GM19328 (cell line): ENCODE data around the gene SRC.
"Not testable (repeated sequence)": the region's sequence is repeated elsewhere in the genome, so short reads cannot be mapped to it uniquely, and the experiment has no call there.

Experiments
- ATAC-seq: cut with Tn5 transposase; IDR thresholded peaks from one replicate; pipeline ENCODE4 v1.9.1; 2021; ENCODE audit warnings: mild to moderate bottlenecking, moderate library complexity; ENCODE audit not compliant: unreplicated experiment

The SRC gene

GRCh38 chr20:37362231-37362792, 16.4 kb downstream of the SRC start:
- ATAC-seq = no peak

- no peak for ATAC-seq
Measured at GRCh38 chr20:37362821-37363220, 16.9 kb downstream of the SRC start.

- no peak for ATAC-seq
Measured at GRCh38 chr20:37363221-37364012, 17.5 kb downstream of the SRC start.

DNA sequence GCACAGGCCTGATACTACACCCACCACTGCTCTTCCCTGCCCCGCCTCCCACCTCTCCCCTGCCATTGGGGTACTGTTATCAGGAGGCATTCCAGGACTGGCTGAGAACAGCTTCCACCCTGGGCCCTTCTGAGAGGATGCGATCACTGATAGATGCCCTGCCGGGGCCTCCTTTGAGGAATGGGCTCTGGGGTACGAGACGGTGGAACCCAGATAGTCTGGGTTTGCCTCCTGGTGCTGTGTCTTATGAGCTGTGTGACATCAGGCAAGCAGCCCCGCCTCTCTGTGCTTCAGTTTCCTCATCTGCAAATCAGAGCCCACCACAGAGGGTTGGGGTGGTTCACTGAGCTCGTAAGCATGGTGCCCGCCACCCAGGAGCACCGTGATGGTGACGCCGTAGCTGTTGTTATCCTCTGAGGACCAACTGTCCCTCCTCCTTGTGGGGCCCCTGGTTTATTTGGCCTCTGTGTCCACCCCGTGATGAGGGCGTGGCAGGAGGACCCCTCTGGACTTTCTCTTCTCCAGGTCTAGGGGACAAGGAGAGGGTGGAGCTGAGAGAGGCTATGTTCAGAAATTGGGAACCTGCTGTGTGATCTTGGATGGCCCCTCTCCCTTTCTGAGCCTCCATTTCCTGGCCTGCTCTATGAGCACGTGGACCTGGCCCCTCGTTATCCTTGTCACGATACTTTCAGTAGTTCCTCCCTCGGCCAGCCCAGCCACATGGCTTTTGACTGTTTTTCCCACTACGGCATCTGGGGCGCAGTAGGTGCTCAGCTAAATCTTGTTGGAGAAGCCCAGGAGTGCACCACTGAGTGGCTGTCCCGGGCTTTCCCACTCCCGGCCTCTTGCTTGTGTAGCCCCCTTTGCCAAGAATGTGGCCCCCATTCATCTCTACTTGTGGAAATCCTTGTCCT, 18.3 kb downstream of the SRC start:
- no peak for ATAC-seq

DNA sequence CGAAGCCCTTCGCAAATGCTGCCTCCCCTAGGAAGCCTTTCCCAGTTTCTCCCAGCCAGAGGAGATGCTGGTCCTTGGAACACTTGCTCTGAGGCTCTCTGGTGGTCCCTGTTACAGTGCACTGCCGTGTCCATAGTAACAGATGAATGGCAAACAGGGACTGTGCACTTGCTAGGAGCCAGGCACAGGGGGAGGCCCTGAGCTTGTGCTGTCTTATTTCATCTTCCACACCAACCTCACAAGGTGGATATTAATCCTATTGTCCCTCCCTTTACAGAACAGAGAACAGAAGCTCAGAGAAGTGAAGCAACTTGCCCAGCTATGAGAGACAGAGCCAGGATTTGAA, 19.0 kb downstream of the SRC start:
- ATAC-seq = no peak

- peak; percentile 71 for ATAC-seq
Measured at GRCh38 chr20:37365760-37366638, 20.1 kb downstream of the SRC start.

GRCh38 chr20:37366743-37367142, 20.8 kb downstream of the SRC start:
- ATAC-seq = no peak

- ATAC-seq = no peak
Measured at GRCh38 chr20:37369846-37370245, 23.9 kb downstream of the SRC start.

- ATAC-seq = not testable (repeated sequence)
Measured at GRCh38 chr20:37371845-37372244, 25.9 kb downstream of the SRC start.

DNA sequence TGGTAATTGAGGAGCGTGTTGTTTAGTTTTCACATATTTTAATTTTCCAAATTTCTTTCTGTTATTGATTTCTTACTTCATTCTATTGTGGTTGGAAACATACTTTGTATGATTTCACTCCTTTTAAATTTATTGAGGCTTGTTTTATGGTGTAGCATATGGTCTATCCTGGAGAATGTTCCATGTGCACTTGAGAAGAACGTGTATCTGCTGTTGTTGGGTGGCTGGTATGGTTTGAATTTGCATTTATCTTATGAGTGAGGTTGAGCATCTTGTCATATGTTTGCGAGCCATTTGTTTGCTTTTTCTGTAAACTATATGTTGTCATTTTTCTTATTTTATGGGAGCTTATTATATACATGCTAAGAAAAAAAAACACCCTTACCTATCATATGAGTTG, 26.5 kb downstream of the SRC start:
- ATAC-seq = no peak

DNA sequence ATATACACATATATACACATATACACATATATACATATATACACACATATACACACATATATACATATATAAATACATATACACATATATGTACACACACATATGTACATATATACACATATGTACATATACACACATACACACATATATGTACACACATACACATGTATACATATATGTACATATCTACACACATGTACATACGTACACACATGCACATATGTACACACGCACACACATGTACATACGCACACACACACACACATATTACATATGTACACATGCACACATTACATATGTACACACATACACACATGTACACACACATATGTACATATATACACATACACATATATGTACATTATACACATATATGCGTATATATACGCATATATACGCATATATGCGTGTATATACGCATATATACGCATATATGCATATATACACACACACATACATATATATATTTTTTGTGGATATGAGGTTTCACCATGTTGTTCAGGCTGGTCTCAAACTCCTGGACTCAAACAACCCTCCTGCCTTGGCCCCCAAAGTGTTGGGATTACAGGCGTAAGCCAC, 27.2 kb downstream of the SRC start:
- ATAC-seq = no peak

DNA sequence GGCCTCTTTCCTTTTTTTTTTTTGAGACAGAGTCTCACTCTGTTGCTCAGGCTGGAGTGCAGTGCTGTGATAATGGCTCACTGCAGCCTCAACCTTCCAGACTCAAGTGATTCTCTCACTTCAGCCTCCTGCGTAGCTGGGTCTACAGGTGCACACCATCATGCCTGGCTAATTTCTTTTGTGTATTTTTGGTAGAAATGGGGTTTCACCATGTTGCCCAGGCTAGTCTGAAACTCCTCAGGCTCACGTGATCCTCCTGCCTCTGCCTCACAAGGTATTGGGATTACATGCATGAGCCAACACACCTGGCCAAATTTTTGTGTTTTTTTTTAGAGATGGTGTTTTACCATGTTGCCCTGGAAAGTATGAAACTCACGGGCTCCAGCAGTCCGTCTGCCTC, 29.3 kb downstream of the SRC start:
- no peak for ATAC-seq

- no peak for ATAC-seq
Measured at GRCh38 chr20:37376324-37376723, 30.4 kb downstream of the SRC start.

- ATAC-seq = no peak
Measured at GRCh38 chr20:37376791-37377190, 30.9 kb downstream of the SRC start.

DNA sequence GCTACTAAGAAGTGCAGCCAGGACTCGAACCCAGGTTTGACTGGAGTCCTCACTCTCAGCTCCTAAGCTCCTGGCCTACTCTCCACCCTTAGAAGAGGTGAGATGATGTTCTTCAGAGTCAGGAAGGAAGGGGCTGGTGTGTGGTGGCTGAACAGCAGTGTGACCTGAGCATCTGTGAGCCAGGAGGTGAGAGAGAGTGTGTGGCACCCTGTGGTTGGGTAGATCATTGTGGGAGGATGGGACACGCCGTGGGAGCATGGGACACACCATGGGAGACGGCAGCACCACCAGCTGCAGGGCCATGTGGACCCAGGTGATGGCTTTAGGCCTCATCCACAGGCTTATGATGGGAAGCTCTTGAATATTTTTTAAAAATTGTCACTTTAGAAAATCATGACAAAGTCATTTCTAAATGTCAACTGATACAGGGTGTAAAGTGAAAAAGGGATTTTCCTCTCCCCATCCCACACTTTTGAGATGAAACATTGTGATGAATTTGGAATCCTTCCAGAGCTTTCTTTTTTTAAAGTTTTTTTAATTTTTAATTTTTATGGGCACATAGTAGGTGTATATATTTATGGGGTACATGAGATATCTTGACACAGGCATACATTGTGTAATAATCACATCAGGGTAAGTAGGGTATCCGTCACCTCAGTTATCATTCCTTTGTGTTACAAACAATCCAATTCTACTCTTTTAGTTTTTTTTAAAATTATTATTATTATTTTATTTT, 31.6 kb downstream of the SRC start:
- ATAC-seq = no peak

DNA sequence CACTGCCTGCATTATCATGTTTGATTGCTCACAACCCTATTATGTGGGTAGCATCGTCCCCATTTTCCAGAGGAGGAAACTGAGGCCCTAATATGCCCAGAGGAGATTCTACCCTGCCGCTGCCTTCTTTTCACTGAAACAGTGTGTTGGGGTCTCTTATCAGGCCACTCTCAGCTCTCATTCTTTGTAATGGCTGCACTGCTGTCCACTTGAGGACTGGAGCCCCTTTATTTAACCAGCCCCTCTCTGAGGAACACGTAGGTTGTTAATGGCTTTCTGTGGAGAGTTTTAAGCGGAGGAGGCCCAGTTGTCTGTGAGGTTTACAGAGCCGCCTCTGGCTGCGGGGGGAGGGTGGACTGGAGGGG, 32.5 kb downstream of the SRC start:
- ATAC-seq = no peak

GRCh38 chr20:37378785-37379598, 33.1 kb downstream of the SRC start:
- ATAC-seq = no peak

DNA sequence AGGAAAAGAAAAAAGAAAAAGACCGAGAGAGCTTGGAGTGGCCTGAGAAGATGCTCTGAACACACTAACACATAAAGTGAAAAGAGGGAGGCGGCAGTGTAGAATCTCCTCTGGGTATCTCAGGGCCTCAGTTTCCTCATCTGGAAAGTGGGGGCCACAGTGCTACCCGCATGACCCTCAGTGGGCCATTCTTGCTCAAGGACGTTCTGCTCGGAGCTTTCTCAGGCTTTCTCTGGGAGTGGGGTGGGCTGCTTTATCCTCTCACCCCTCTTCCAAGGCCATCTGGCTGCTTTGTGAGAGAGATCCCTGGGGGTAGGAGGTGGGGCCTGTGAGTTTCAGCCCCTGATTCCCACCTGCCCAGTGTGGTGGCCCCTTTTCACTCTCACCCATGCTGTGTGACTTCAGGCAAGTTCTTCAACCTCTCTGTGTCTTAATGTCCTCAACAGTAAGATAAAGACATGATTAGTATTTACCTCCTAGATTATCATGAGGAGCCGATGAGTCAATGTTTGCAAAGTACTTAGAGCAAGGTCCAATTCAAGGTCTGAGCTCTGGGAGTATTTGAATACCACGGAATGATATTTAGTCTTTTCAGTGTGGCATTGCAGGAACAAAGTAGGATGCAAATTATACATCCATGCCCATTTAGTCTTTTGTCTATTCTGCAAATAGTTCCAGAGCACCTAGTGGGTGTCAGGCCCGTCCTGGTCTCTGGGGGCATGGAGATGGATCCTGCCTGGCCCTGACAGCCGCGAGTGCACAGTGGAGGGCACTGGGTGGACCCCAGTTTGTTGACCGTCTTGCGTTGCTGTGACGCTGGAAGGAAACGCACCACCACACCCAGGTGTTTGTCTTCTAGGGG, 34.3 kb downstream of the SRC start:
- ATAC-seq = no peak
